ENCODE measurements around the gene CD200. TPM values are rescaled to one million over a fixed set of nuclear protein-coding genes. Genes with fewer than 3 reads are reported as not detected.

CD200 gene, protein sequence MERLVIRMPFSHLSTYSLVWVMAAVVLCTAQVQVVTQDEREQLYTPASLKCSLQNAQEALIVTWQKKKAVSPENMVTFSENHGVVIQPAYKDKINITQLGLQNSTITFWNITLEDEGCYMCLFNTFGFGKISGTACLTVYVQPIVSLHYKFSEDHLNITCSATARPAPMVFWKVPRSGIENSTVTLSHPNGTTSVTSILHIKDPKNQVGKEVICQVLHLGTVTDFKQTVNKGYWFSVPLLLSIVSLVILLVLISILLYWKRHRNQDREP
- total RNA-seq: 10 to 100 TPM; 25.1 to 29.0 TPM

DNA sequence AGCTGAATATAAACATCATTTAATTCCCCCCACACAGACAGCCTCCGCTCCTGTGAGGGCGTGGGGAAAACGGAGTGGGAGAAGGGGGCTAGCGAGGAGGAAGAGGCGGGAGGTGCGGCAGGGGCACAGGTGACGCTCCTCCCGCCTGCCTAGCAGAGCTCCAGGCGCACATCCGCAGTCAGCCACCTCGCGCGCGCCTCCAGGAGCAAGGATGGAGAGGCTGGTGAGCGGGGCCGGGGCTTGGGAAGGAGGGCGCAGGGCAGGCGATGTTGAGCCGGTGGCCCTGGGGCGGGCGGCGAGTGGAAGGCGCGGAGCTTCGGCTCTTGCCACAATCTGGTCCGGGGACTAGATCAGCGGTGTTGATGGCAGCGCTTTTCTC is at the start of gene CD200:
TSS of gene CD200 (plus strand) at position 155 of the 379 bp plus-strand sequence. CDS start at position 212, 57 bp downstream.
- POLR2A ChIA-PET: no interaction called here
- CTCF ChIA-PET: interaction anchor here (1.0 to 1.6 kb wide), 5 partner anchors 40 to 194 kb away, joined by 3 to 4 read pairs (median 3); no protein-coding TSS in a partner anchor

DNA sequence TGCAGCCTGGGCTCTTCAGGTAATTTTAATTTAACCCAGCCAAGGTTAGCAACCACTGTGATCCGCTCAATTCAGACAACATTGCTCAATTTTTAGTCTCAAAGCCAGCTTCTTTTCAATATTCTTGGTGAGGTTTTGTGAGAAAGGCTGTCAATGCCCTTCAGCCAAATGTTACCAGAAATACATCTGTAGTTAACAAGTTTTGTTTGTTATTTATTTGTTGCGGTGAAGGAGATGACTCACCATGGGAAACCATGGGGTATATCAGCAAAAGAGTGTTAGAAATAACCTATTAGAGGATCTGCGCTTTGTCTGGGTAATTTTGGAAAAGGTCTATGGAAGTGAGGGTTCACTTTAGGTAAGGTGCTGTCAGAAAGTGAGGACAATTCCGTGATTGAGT is 43.9 kb upstream of the CD200 start:
- POLR2A ChIA-PET: no interaction called here

DNA sequence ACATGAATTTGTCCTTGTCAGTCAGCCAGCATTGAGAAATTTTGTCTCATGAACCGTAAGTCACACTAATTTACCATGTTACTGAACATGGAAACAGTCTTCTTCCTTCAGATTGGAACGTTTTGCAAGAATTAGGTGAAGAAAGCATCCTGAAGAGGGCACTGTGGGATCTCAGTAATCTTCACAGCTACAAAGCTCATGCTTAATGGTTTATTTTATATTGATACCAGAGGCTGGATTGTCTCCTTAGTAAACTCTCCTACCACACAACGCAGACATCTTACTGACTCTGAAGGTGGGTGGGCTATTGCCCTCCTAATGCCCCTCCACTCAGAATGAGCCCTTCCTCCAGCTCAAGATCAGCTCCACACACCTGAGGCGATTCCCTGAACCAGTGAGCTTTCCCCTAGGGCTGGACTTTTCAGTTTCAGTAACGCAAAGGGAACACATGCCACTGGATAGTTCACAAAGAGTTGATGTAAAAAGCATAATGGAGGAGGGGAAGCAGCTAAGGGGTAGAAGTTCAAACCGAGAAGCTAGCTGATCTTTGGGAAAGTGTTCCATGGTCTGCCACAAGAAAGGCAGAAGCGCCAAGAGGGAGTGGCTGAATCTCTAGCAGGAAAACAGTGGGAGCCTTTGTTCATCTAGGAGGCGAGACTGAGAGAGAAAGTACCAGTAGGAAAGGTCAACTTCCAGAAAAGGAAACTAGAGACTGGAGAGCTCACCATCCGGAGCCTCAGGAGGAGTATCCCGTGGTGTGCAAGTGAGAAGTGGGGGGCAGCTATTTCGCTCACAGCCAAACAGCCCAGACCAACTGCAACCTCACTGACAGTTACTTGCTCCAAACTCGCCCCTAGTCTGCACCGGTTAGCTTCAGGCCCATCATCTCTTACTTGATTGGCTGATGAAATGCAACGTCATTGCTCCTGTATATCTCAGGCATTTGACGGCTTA is 39.3 kb upstream of the CD200 start, which contains the start of gene SLC9C1:
TSS of gene SLC9C1 (minus strand) at position 849 of the 954 bp plus-strand sequence. CDS start 7,425 bp downstream, outside the sequence.
- CTCF ChIA-PET: interaction anchor here (0.5 to 2.4 kb wide), 10 partner anchors 10 to 241 kb away, joined by 3 to 7 read pairs (median 5); partner anchors contain the start of gene CD200
- POLR2A ChIA-PET: interaction anchor here (0.6 kb wide), 1 partner anchor 144 kb away, joined by 3 read pairs; no protein-coding TSS in a partner anchor

More for the DNA sequence above, 43.9 kb upstream of the CD200 start:
- CTCF ChIA-PET: no interaction called here

DNA sequence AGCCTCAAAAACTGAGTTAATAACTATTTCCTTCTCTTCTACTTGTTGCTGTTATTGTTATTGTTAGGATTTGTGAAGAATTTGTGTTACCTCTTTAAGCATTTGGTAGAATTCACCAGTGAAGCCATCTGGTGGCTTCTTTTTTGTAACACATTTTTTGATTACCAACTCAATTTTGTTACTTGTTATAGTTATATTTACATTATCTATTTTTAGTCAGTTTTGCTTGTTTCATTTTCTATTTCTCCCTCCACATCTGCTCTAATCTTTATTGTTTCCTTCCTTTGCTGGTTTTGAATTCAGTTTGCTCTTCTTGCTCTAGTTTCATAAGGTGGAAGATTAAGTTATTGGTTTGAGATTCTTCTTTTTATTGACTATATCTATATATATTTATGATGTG is 35.2 kb upstream of the CD200 start:
- ChIA-PET CTCF (no interaction called here), POLR2A (no interaction called here)

DNA sequence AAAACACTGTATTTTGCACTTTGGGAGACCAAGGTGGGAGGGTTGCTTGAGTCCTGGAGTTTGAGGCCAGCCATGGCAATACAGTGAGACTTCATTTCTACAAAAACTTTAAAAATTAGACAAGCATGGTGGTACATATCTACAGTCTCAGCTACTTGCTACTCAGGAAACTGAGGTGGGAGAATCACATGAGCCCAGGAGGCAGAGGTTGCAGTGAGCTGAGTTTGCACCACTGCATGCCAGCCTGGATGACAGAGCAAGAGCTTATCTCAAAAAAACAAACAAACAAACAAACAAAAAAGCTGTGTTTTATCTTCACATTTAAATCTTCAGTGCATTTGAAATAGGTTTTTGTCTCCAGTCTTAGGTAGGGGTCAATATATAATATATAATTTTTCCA is 34.2 kb upstream of the CD200 start:
- ChIA-PET POLR2A (no interaction called here), CTCF (no interaction called here)

DNA sequence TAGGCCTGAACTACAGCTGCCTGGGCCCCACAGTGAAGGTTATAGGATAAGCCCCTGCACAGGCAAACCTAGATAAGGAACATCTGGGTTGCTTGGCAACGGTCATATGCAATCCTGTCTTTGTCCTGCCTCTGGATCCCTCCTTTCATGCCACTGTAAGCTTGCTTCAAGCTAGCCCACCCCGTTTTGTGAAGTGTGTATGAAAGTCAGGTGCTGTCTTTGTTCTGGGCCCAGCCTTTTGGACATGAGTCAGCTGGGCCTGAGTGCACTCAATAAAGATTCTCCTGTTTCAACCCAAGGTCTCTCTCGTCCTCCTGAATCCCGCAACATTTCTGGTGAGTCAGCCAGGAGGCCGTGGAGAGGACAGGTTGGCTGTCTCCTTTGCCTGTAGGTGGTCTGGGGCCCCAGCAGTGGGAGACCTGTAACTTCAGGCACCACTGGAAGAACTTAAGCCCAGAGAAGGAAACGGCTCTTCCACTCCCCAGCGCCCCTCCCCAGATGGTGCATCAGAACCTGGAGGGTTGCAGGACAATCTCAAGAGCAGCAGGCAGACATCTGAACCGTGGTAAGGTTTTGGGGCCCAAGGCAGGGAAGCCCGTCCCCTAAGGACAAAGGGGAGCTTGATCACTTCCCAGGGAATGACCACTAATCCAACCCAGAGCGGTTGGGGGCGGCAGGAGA is 30.7 kb upstream of the CD200 start:
- POLR2A ChIA-PET: no interaction called here
- CTCF ChIA-PET: no interaction called here

DNA sequence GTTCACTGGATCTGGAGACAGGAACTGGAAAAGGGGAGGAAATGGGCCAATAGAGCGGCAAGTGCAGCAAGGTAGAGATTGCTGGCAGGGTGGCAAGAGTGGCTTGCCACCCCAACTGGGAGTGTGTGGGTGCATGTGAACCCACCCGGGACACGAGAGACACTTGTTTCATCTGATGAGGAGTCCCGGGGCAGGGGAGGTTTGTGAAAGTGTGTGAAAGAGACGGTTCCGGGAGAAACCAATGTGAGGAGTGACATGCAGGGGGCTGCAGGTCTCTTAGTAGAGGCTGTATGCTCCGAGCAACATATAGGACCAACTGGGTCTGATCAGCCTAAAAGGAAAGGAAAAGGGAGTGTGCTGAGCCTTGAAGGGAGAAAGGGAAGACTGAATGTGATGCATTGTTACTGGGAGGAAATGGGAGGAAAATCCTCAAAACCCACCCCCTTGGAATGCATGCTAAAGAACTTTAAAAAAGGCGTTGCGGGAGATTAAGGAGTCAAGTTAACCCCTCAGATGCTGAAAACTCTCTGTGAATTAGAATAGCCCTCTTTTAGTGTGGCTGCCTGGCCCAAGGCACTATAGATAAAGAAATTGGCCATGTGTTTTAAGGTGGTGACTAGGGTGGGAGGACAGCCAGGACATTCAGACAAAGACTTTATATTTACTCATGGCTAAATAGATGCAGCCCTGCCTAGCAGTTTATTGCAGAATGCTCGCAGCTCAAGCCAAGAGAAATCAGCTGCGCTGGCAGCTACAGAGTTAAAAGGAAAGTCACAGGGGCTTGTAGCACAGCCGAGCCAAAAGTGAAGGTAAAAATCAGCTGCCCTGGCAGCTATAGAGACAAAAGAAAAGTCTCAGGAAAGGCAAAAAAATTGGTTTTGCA is 29.8 kb upstream of the CD200 start:
- ChIA-PET CTCF (interaction anchor here (1.8 kb wide), 1 partner anchor 9 kb away, joined by 6 read pairs; the partner anchor contains the start of gene SLC9C1), POLR2A (no interaction called here)

DNA sequence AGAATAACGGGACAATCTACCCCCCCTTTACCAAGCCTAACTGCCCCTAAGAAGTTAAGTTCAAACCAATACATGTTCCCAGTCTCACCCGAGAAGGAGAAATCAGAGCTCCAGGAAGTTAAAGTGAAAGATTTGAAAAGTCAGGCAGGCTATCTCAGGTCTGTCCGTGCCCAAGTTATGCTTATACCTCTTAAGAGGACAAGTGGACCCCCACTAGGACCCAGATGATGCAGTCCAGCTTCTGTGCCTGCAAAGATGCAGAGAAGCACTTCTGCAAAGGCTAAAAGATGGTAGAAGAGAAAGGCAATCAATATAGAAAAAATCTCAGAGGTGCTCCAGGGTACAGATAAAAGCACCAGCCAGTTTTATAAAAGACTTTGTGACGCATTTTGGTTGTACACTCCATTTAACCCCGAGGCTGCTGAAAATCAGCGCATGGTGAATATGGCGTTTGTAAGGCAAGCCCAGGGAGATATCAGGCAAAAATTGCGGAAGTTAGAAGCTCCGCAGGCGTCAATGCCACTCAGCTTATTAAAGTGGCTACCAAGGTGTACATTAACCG is 29.1 kb upstream of the CD200 start:
- ChIA-PET CTCF (interaction anchor here (1.8 kb wide), 1 partner anchor 10 kb away, joined by 6 read pairs; the partner anchor contains the start of gene SLC9C1), POLR2A (no interaction called here)

DNA sequence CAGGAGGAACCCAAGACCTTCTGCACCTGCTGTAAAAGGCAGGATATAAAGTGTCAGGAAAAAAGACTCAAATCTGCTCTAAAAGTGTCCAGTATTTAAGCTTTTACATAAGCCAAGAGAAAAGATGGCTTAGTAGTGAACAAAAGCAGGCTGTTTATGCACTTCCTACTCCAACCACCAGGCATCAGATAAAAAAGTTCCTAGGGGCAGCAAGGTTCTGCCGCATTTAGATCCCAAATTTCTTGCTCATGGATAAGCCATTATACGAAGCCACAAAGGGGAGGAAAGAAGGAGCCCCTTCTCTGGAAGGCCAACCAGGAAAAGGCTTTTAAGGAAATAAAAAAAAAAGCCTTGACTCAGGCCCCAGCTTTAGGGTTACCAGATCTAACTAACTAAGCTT is 28.3 kb upstream of the CD200 start:
- ChIA-PET POLR2A (no interaction called here), CTCF (interaction anchor here (1.2 to 1.8 kb wide), 2 partner anchors 10 to 226 kb away, joined by 3 to 6 read pairs; partner anchors contain the start of gene SLC9C1)

DNA sequence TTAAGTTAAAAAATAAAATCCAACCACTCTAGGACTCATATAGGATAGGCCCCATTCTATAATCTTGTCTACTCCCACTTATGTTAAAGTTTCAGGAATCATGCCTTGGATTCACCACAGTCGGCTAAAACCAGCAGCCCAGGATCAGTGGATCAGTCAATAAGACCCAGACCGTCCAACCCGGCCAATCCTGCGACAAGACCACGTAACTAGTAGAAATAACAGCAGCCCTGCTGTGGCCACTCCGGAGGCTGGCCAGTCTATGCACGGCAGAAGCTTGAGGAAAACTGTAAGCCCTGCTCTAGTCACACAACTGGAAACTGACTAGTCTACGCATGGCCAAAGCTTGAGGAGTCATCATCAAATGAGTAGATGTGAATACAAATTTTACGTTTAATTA is 26.1 kb upstream of the CD200 start:
- ChIA-PET CTCF (no interaction called here), POLR2A (no interaction called here)

DNA sequence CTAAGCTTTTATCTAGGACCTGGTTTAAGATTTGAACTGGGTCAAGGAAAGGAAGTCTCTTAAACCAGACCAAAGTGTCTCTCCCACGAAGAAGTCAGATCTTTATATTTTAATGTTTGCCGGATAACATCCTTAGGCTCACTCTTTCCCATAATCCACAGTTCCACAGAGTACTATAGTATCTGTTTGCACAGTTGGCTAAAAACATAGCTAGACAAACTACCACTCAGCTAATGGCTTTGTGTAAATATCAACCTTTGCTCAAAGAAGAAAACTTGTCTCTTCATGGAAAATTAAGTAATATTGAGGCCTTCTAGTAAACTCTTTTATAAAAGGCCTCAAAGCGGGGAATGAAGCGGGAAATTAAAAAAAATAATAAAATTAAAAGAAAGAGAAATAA is 25.4 kb upstream of the CD200 start:
- CTCF ChIA-PET: no interaction called here
- POLR2A ChIA-PET: no interaction called here

DNA sequence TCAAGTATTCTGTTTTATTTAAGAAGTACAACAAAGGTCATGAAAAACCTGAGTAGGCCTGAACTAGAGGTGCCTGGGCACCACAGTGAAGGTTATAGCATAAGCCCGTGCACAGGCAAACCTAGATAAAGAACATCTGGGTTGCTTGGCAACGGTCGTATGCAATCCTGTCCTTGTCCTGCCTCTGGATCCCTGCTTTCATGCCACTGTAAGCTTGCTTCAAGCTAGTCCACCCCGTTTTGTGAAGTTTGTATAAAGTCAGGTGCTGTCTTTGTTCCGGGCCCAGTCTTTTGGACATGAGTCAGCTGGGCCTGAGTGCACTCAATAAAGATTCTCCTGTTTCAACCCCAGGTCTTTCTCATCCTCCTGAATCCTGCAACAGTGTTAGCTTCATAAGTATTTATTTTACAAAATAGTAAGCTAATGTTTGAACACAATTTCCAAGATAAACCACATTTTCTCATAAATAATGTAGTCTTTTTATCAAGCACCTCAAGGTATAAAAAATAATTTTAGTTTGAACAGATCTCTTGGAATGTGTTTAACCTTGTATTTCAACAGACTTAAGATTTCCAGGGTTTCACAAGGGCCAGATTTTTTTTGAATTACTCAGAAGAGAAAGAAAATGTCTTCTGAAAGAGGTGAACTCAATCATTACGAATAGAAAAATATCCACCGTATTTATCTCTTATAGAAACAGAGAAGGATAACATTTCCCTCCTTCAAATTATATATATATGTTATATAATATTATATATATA is 24.6 kb upstream of the CD200 start:
- POLR2A ChIA-PET: no interaction called here

DNA sequence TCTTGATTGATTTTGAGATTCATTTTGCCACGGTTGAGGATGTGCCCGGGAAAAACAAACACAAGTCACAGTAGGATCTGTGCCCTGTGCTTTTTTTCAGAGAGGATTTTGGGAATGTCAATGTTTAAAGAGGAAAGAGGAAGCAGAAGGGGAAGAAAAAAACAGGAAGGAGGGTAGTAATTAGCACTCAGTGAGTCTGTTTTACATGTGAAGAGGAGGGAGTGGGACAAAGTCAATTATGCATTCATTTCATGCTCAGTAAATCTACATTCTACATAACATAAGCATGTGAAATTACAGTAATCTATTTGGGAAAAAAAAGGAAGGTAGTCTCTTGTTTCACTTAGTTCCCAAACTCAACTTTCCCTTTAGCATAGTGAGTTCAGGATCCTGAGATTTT is 18.3 kb upstream of the CD200 start:
- POLR2A ChIA-PET: no interaction called here
- CTCF ChIA-PET: no interaction called here

More for the DNA sequence above, 24.6 kb upstream of the CD200 start:
- CTCF ChIA-PET: interaction anchor here (1.2 kb wide), 1 partner anchor 16 kb away, joined by 3 read pairs; no protein-coding TSS in a partner anchor

DNA sequence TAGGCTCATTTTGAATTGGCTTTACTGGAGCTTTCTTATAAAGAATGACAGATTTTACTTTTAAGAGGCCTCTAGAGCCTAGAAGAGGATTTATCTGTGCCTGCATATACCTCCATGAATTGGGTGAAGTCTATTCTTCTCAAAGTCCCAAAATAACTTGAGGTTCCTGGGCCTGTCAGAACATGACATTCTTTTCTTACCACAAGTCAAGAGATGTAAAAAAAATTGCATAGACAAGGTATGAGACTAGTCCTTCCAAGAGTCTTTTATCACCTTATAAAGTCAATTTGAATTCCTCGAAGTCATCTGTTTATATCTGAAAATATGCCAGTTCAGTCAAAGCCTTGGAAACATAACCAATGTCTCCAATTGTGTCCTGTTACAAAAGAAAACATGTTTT is 17.2 kb upstream of the CD200 start:
- POLR2A ChIA-PET: no interaction called here
- CTCF ChIA-PET: no interaction called here

DNA sequence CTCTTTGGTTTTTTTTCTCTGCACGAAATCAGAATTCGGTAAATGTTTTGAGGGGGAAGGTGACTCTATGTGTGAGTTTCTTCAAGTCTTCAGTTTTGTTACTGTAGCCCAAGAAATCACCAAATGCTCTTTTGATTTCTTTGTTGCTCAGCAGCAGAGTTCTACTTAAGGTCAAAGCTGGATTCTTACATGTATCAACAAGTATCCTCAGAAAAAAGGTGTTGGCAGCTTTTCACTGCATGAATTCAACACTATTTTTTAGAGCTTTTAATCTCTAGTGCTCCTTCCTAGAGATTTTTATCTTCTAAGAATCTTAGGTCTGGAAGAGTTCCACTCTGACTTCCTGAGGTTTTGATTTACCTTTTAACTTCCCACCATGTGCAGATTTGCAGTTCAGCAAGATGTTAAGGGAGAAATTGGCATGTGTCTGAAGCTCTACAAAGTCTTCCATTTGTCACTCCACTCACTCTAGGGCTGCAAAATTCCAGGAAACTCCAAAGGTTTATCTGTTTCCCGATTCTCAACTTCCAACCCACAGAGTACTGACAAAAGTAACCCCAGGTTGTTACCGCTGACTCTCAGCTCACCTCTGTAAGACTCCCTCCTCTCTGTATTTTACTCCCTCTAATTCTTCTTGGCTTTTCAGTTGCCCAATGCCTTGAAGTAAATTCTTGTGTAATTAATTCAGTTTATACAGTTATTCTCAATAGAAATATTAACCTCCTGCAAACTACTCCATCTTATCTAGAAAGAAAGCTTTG is 13.3 kb upstream of the CD200 start:
- ChIA-PET POLR2A (interaction anchor here (0.6 kb wide), 1 partner anchor 23 kb away, joined by 4 read pairs; no protein-coding TSS in a partner anchor), CTCF (no interaction called here)

DNA sequence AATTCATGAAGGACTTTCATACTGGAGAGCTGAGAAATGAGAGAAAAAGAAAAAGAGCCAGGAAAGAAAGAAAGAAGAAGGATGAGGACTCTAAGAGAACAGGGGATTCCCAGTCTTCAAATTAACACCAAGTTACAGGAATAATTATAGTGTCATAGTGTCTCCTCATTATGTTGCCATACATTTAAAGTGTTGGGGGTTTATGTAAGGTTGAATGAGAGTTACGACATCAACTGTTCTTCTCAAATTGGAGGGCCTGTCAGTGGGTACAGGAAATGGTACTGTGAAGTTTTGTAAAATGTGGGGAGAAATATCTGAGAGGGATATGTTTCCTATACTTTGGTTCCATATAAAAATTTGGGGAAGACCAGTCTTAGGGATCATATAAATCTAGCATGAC is 12.3 kb upstream of the CD200 start:
- POLR2A ChIA-PET: no interaction called here

More for the DNA sequence above, 12.3 kb upstream of the CD200 start:
- CTCF ChIA-PET: no interaction called here
